Measurements from ENCODE around the gene DTYMK. TPM values are rescaled to one million over a fixed set of nuclear protein-coding genes. Genes with fewer than 3 reads are reported as not detected.

The DTYMK gene
- total and polyA plus RNA-seq, 2 of the 4 experiments (the other 2 are of a cell fraction), result 31.7 to 50.1 TPM

- Histone ChIP-seq H3K27me3 (ENCODE audit: control insufficient read depth, insufficient read depth, low read length) (no peaks in the 10 kb centered on the region), H2AK5ac (ENCODE audit: low read depth, low read length) (no peak overlapping the region), H3K27ac (ENCODE audit: insufficient read depth, low read length) (no peak overlapping the region), H2BK5ac (ENCODE audit: low read depth, low read length, poor library complexity, severe bottlenecking) (no peak overlapping the region), H4K8ac (ENCODE audit: low read depth in 2 of 2, low read length in 2 of 2) (no peak overlapping the region), H2AK9ac (replicated peaks; ENCODE audit: low read depth, low read length, poor library complexity) (no peak overlapping the region), H4K5ac (ENCODE audit: low read depth, low read length) (no peak overlapping the region), H3K4me3 (ENCODE audit: insufficient read depth, low read depth, low read length) (no peak overlapping the region), H3K9me3 (ENCODE audit: control insufficient read depth, insufficient read depth, low read length) (no peaks in the 10 kb centered on the region), H3K4me1 (ENCODE audit: control insufficient read depth, insufficient read depth, low read length) (peaks cover 3% of the 10 kb centered on the region; the same call in 1 of the 2 replicates), H3K4ac (ENCODE audit: low read depth, low read length) (no peak overlapping the region), H3K9me1 (ENCODE audit: insufficient read depth, low read length) (peaks cover 13% of the 10 kb centered on the region), H2BK20ac (ENCODE audit: low read depth, low read length) (no peak overlapping the region), H3K56ac (ENCODE audit: extremely low read depth, insufficient read depth, low read length) (no peak overlapping the region), H3K18ac (ENCODE audit: low read depth, low read length) (no peak overlapping the region), H3K9ac (ENCODE audit: low read depth, low read length) (no peak overlapping the region), H4K20me1 (ENCODE audit: insufficient read depth, low read length) (peaks cover 74% of the 10 kb centered on the region), H2BK120ac (ENCODE audit: low read depth, low read length) (no peak overlapping the region), H2AFZ (replicated peaks; ENCODE audit: low read length, poor library complexity) (no peak overlapping the region), H3K4me2 (ENCODE audit: low read depth, low read length) (no peak overlapping the region), H4K91ac (ENCODE audit: insufficient read depth, low read depth, low read length) (no peak overlapping the region), H3K36me3 (ENCODE audit: control insufficient read depth, insufficient read depth, low read length) (peaks cover 7% of the 10 kb centered on the region; the same call in 1 of the 2 replicates), H3K79me1 (ENCODE audit: low read depth in 1 of 2, low read length in 2 of 2) (peaks cover 21 to 71% of the 10 kb centered on the region in 2 experiments), H2BK15ac (ENCODE audit: low read depth, low read length) (no peak overlapping the region), H3K14ac (replicated peaks; ENCODE audit: low read depth, low read length) (no peak overlapping the region), H3K23ac (ENCODE audit: low read depth, low read length) (no peak overlapping the region)
- intact Hi-C loops (cut with micrococcal nuclease) (no loop called here), dilution Hi-C loops (cut with HindIII; ENCODE audit: low sequenced_read_pairs, unreplicated experiment) (no loop called here), in situ Hi-C loops (cut with MboI; ENCODE audit: low sequenced_read_pairs) (no loop called here)
- DNase-seq, result no peak
- no TSS peak for BruUV-seq (replicated peaks)
- WGBS, 2 experiments (ENCODE audit: extremely low coverage in 2 of 2, insufficient read length in 1 of 2), result no CpG with 5 or more reads among the region's 2 CpGs
- ChIA-PET CTCF (interaction anchor here (0.9 kb wide), 1 partner anchor 18 kb away, joined by 3 read pairs; no protein-coding TSS in a partner anchor), POLR2A (ENCODE audit: unreplicated experiment) (no interaction called here)
- ATAC-seq (ENCODE audit: low read depth), result no peak
- TF ChIP-seq MAZ (IDR thresholded peaks at IDR 0.05; ENCODE audit: borderline replicate concordance, low read depth, low read length) (no peak), MXI1 (IDR thresholded peaks at IDR 0.05; ENCODE audit: borderline replicate concordance, low read depth, low read length) (no peak), ELK1 (IDR thresholded peaks at IDR 0.05; ENCODE audit: borderline replicate concordance, low read depth, low read length) (no peak), RFX5 (IDR thresholded peaks at IDR 0.05; ENCODE audit: low read depth, low read length) (no peak), CTCF (conservative IDR thresholded peaks at IDR 0.05; ENCODE audit: low read depth, low read length) (no peak), SMC3 (IDR thresholded peaks at IDR 0.05; ENCODE audit: low read depth, low read length) (no peak), POLR2A (IDR thresholded peaks at IDR 0.05; ENCODE audit: low read depth, low read length) (no peak), RCOR1 (IDR thresholded peaks at IDR 0.05; ENCODE audit: insufficient replicate concordance, low read length) (no peak), FOS (IDR thresholded peaks at IDR 0.05; ENCODE audit: low read depth, low read length) (no peak)
These were observed 45.0 kb downstream of the DTYMK start for GRCh38 chr2:241641631-241642030.
